NCI-H226 (cell line): ENCODE measurements around the gene MBTPS2.
"Not testable (repeated sequence)": the region's sequence is repeated elsewhere in the genome, so short reads cannot be mapped to it uniquely, and the experiment has no call there.

ENCODE experiments used
- DNase-seq: peaks from one replicate; pipeline ENCODE4 v3.0.0-alpha.2; 2015

The MBTPS2 gene

GRCh38 chrX:21839334-21840192 is at the start of gene MBTPS2:
Gene MBTPS2, plus strand, starts transcription at chrX:21839617. Its CDS starts 118 bp downstream, at chrX:21839735.
- peak; percentile 64 for DNase-seq

GRCh38 chrX:21798677-21799219 is 40.7 kb upstream of the MBTPS2 start:
- DNase-seq = peak; percentile 90

GRCh38 chrX:21799767-21800166 is 39.6 kb upstream of the MBTPS2 start:
- no peak for DNase-seq

GRCh38 chrX:21800344-21800770 is 39.1 kb upstream of the MBTPS2 start:
- no peak for DNase-seq

GRCh38 chrX:21802054-21802670 is 37.3 kb upstream of the MBTPS2 start:
- no peak for DNase-seq

- DNase-seq = no peak
Measured at GRCh38 chrX:21802839-21803238, 36.6 kb upstream of the MBTPS2 start.

- no peak for DNase-seq
Measured at GRCh38 chrX:21806691-21807090, 32.7 kb upstream of the MBTPS2 start.

GRCh38 chrX:21811832-21812231 is 27.6 kb upstream of the MBTPS2 start:
- DNase-seq = no peak

GRCh38 chrX:21812628-21813027 is 26.8 kb upstream of the MBTPS2 start:
- no peak for DNase-seq

- DNase-seq = no peak
Measured at GRCh38 chrX:21813612-21814368, 25.6 kb upstream of the MBTPS2 start.

- DNase-seq = no peak
Measured at GRCh38 chrX:21816136-21816535, 23.3 kb upstream of the MBTPS2 start.

- not testable (repeated sequence) for DNase-seq
Measured at GRCh38 chrX:21820170-21820569, 19.2 kb upstream of the MBTPS2 start.

- DNase-seq = no peak
Measured at GRCh38 chrX:21821875-21822274, 17.5 kb upstream of the MBTPS2 start.

- no peak for DNase-seq
Measured at GRCh38 chrX:21831496-21831895, 7.9 kb upstream of the MBTPS2 start.

GRCh38 chrX:21837056-21837455 is 2.4 kb upstream of the MBTPS2 start:
- no peak for DNase-seq

GRCh38 chrX:21838937-21839333 is 482 bp upstream of the MBTPS2 start:
- DNase-seq = no peak

GRCh38 chrX:21840193-21840545 is 752 bp downstream of the MBTPS2 start:
- no peak for DNase-seq

- DNase-seq = no peak
Measured at GRCh38 chrX:21843179-21843578, 3.8 kb downstream of the MBTPS2 start.

GRCh38 chrX:21845096-21845495 is 5.7 kb downstream of the MBTPS2 start:
- no peak for DNase-seq

- DNase-seq = no peak
Measured at GRCh38 chrX:21847342-21847741, 7.9 kb downstream of the MBTPS2 start.

GRCh38 chrX:21853578-21853977 is 14.2 kb downstream of the MBTPS2 start:
- no peak for DNase-seq

GRCh38 chrX:21855937-21856415 is 16.6 kb downstream of the MBTPS2 start, which contains the start of gene YY2:
Gene YY2, plus strand, starts transcription at chrX:21855987. Its CDS starts 498 bp downstream, at chrX:21856485.
- no peak for DNase-seq

GRCh38 chrX:21856504-21856903 is 17.1 kb downstream of the MBTPS2 start:
- no peak for DNase-seq
